ENCODE results near the gene DDHD1. TPM values are rescaled to one million over a fixed set of nuclear protein-coding genes. Genes with fewer than 3 reads are reported as not detected.
"Not testable (repeated sequence)": the region's sequence is repeated elsewhere in the genome, so short reads cannot be mapped to it uniquely, and the experiment has no call there.

Gene DDHD1
- total RNA-seq, 4 donors from 2014 or later, result 1.4 to 14.3 (median 5.8) TPM

DNA sequence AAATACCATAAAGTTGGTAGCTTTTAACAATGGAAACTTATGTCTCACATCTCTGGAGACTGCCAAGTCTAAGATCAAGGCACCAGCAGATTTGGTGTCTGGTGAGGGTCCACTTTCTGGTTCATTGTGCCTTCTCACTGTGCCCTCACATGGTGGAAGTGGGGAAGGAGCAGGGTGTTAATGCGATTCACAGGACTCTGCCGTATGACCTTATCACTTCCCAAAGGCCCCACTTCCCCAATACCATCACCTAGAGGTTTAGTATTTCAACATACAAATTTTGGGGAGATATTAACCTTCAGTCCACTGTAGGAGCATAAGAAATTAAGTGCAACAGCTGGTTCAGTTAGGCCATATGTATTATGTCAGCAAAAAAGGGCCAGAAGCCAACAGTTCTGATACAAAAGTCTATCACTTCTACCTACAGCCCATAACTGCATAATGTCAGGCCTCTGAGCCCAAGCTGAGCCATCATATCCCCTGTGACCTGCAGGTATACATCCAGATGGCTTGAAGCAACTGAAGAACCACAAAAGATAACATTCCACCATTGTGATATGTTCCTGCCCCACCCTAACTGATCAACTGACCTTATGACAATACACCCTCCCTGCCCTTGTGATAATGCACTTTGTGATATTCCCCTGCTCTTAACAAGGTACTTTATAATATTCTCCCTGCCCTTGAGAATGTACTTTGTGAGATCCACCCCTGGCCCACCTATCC is 24.7 kb downstream of the DDHD1 start:
- H3K36me3 ChIP-seq, result no peaks in the 10 kb centered on the region
- WGBS, 2 donors, result 83 to 85% methylated on average over 2 of the region's 2 CpGs
- DNase-seq, result no peak
- H3K4me1 ChIP-seq, result peaks cover 5 to 11% (median 5%) of the 10 kb centered on the region in 3 donors
- TF ChIP-seq, protein P1, sequence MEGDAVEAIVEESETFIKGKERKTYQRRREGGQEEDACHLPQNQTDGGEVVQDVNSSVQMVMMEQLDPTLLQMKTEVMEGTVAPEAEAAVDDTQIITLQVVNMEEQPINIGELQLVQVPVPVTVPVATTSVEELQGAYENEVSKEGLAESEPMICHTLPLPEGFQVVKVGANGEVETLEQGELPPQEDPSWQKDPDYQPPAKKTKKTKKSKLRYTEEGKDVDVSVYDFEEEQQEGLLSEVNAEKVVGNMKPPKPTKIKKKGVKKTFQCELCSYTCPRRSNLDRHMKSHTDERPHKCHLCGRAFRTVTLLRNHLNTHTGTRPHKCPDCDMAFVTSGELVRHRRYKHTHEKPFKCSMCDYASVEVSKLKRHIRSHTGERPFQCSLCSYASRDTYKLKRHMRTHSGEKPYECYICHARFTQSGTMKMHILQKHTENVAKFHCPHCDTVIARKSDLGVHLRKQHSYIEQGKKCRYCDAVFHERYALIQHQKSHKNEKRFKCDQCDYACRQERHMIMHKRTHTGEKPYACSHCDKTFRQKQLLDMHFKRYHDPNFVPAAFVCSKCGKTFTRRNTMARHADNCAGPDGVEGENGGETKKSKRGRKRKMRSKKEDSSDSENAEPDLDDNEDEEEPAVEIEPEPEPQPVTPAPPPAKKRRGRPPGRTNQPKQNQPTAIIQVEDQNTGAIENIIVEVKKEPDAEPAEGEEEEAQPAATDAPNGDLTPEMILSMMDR (IDR thresholded peaks at IDR 0.05), result no peak
- TF ChIP-seq POLR2A (IDR thresholded peaks at IDR 0.05), result no peak
- no peak overlapping the region for H3K4me3 ChIP-seq
- H3K27ac ChIP-seq, result no peak overlapping the region
- intact Hi-C loops (cut with DNase I), result no loop called here
- no peaks in the 10 kb centered on the region for H3K9me3 ChIP-seq
- H3K27me3 ChIP-seq, result no peaks in the 10 kb centered on the region

DNA sequence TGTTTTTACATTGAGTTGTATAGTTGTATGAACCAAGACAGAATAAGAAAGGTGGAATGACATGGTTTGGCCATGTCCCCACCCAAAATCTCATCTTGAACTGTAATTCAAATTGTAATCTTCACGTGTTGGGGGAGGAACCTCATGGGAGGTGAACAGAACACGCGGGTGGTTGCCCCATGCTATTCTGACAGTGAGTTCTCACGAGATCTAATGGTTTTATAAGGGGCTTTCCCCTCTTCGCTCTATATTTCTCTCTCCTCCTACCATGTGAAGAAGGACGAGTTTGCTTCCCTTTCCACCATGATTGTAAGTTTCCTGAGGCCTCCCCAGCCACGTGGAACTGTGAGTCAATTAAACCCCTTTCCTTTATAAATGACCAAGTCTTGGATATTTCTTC is 25.3 kb downstream of the DDHD1 start:
- DNase-seq, result no peak
- no peak for TF ChIP-seq POLR2A (IDR thresholded peaks at IDR 0.05)
- TF ChIP-seq, protein P1 (IDR thresholded peaks at IDR 0.05), result no peak
- H3K27ac ChIP-seq, result peak overlapping the region in 1 of 4 donors; percentile 34
- H3K4me3 ChIP-seq, result no peak overlapping the region
- no peaks in the 10 kb centered on the region for H3K36me3 ChIP-seq
- WGBS, 2 donors, result 86 to 87% methylated on average over 7 of the region's 7 CpGs
- peaks cover 5 to 11% (median 5%) of the 10 kb centered on the region in 3 donors for H3K4me1 ChIP-seq
- H3K9me3 ChIP-seq, result no peaks in the 10 kb centered on the region
- intact Hi-C loops (cut with DNase I), result no loop called here
- no peaks in the 10 kb centered on the region for H3K27me3 ChIP-seq

DNA sequence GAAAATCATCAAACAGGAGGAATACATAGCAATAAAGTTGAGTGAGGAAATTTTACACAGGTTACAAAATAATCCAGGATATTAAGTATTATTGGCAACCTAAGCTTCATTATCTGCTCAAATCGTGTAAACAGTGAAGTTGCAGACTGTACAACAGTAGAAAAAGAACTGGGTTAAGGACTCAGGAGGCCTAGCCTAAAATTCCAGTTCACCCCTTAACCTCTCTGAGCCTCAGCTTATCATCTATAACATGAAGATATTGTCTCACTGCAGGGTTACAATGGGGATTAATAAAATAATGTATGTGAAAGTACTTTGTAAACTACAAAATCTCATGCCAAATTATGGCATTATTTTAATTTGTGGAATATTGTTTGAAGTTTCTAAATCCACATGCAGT is 26.0 kb downstream of the DDHD1 start:
- no peak for DNase-seq
- Histone ChIP-seq H3K27me3 (no peaks in the 10 kb centered on the region), H3K9me3 (no peaks in the 10 kb centered on the region), H3K36me3 (no peaks in the 10 kb centered on the region), H3K4me3 (peak overlapping the region in 1 of 4 donors; percentile 41), H3K27ac (peak overlapping the region in 3 of 4 donors; percentile 1 to 40 (median 34)), H3K4me1 (peaks cover 5 to 11% (median 5%) of the 10 kb centered on the region in 3 donors)
- TF ChIP-seq POLR2A (IDR thresholded peaks at IDR 0.05), result no peak
- intact Hi-C loops (cut with DNase I), result no loop called here
- 10 to 20% methylated on average over 1 of the region's 1 CpG for WGBS, 2 donors

DNA sequence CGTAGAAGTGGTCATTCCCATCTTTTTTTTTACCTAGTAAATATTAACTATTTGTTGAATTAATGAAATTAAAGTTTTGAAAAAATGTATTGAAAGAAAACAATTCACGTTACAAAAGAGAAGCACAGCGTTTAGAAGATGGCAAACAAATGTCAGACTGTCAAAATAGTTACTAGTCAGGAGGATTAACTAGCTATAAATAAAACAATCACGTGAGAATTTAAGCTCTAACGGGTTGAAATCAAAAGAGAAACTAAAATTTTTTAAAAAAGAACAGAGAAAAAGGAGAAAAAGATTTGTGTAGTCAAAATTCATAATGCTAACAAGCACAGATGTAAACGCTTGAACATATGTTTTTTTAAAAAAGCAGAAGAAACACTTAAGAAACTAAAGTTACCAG is 26.4 kb downstream of the DDHD1 start:
- Histone ChIP-seq H3K4me1 (peaks cover 5 to 11% (median 5%) of the 10 kb centered on the region in 3 donors), H3K27ac (peak overlapping the region in 2 of 4 donors; percentile 1 to 40), H3K27me3 (no peaks in the 10 kb centered on the region), H3K4me3 (peak overlapping the region in 1 of 4 donors; percentile 41), H3K36me3 (no peaks in the 10 kb centered on the region), H3K9me3 (no peaks in the 10 kb centered on the region)
- DNase-seq, result no peak
- TF ChIP-seq POLR2A (IDR thresholded peaks at IDR 0.05), result no peak
- TF ChIP-seq, protein P1 (IDR thresholded peaks at IDR 0.05), result no peak
- intact Hi-C loops (cut with DNase I), result no loop called here
- WGBS, 2 donors, result 10 to 14% methylated on average over 6 of the region's 6 CpGs

DNA sequence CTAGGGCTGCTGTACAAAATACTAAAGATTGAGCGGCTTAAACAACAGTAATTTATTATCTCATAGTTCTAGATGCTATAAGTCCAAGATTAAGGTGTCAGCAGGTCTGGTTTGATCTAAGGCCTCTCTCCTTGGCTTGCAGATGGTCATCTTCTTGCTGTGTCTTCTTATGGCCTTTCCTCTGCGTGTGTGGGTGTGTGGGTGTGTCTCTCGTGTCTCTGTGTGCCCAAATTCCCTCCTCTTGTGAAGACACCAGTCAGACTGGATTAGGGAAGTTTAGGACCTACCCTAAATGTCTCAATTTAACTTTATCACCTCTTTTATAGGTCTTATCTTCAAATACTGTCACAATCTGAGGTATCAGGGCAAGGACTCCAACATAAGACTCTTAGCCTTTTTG is 28.3 kb downstream of the DDHD1 start:
- Histone ChIP-seq H3K9me3 (no peaks in the 10 kb centered on the region), H3K27ac (no peak overlapping the region), H3K27me3 (no peaks in the 10 kb centered on the region), H3K4me1 (peaks cover 5 to 11% (median 5%) of the 10 kb centered on the region in 3 donors), H3K4me3 (no peak overlapping the region), H3K36me3 (no peaks in the 10 kb centered on the region)
- TF ChIP-seq POLR2A (IDR thresholded peaks at IDR 0.05), result no peak
- TF ChIP-seq, protein P1 (IDR thresholded peaks at IDR 0.05), result no peak
- DNase-seq, result no peak
- WGBS, 2 donors, result 57 to 60% methylated on average over 3 of the region's 3 CpGs
- intact Hi-C loops (cut with DNase I), result no loop called here

DNA sequence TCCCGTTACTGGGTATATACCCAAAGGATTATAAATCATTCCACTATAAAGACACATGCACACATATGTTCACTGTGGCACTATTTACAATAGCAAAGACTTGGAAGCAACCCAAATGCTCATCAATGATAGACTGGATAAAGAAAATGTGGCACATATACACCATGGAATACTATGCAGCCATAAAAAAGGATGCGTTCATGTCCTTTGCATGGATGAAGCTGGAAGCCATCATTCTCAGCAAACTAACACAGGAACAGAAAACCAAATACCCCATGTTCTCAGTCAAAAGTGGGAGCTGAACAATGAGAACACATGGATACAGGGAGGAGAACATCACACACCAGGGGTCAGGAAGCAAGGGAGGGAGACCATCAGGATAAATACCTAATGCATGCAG is 31.7 kb downstream of the DDHD1 start:
- 93 to 98% methylated on average over 2 of the region's 2 CpGs for WGBS, 2 donors

DNA sequence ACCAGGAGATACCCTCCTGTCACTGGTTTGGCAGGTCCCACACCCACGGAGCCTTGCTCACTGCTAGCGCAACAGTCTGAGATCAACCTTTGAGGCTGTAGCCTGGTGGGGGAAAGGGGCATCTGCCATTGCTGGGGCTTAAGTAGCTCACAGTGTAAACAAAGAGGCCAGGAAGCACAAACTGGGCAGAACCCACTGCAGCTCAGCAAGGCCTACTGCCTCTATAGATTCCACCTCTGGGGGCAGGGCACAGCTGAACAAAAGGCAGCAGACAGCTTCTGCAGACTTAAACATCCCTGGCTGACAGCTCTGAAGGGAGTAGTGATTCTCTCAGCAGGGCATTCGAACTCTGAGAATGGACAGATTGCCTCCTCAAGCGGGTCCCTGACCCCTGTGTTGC is 35.6 kb downstream of the DDHD1 start:
- H3K27ac ChIP-seq; H3K9me3 ChIP-seq; DNase-seq; H3K4me1 ChIP-seq; intact Hi-C loops (cut with DNase I); H3K4me3 ChIP-seq; H3K27me3 ChIP-seq; H3K36me3 ChIP-seq: not testable (repeated sequence)
- WGBS, 2 donors, result 87% methylated on average over 3 of the region's 4 CpGs; no CpG with 5 or more reads in 1 of the 2 donors

More for the DNA sequence above, 31.7 kb downstream of the DDHD1 start:
- H3K4me3 ChIP-seq; H3K27ac ChIP-seq; DNase-seq; H3K27me3 ChIP-seq; intact Hi-C loops (cut with DNase I); H3K36me3 ChIP-seq; H3K9me3 ChIP-seq; H3K4me1 ChIP-seq: not testable (repeated sequence)

Measured in esophagus squamous epithelium (tissue), 5 donors.